ENCODE data around the gene SUMO2.

GRCh38 chr17:75208161-75208560 lies 25.4 kb upstream of the SUMO2 start:
- TF ChIP-seq POLR2AphosphoS5 (IDR thresholded peaks at IDR 0.05; ENCODE audit: low read depth) (no peak), CTCF (conservative IDR thresholded peaks at IDR 0.05; ENCODE audit: low read depth in 2 of 2) (no peak), EZH2 (IDR thresholded peaks at IDR 0.05; ENCODE audit: low read depth, unreplicated experiment) (no peak)

Data from GM23338 (cell line).